ENCODE results near the gene MTREX.

The MTREX gene

DNA sequence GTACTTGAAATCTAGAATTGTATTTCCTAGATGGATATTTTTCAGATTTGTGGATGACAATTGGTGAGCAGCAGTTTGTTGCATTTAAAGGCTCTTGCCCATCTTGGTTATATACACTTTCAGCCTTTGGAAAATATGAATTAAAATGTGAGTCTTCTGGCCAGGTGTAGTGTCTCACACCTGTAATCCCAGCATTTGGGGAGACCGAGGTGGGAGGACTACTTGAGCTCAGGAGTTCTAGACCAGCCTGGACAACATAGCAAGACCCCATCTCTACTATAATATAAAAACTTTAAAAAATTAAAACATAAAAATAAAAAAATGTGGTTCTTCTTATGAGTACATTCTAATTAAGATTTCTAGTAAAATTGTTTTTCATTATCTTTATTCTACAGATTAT is 102.0 kb downstream of the MTREX start:
- no peak for DNase-seq (ENCODE audit: low spot score)
- in situ Hi-C loops (cut with MboI; ENCODE audit: low pct_unique_long_range_greater_than_20kb, low sequenced_read_pairs, unreplicated experiment): loop anchor here (25.0 kb wide), 1 partner anchor 278 kb away; no protein-coding TSS in a partner anchor
- TF ChIP-seq, protein P1, sequence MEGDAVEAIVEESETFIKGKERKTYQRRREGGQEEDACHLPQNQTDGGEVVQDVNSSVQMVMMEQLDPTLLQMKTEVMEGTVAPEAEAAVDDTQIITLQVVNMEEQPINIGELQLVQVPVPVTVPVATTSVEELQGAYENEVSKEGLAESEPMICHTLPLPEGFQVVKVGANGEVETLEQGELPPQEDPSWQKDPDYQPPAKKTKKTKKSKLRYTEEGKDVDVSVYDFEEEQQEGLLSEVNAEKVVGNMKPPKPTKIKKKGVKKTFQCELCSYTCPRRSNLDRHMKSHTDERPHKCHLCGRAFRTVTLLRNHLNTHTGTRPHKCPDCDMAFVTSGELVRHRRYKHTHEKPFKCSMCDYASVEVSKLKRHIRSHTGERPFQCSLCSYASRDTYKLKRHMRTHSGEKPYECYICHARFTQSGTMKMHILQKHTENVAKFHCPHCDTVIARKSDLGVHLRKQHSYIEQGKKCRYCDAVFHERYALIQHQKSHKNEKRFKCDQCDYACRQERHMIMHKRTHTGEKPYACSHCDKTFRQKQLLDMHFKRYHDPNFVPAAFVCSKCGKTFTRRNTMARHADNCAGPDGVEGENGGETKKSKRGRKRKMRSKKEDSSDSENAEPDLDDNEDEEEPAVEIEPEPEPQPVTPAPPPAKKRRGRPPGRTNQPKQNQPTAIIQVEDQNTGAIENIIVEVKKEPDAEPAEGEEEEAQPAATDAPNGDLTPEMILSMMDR (IDR thresholded peaks at IDR 0.05; ENCODE audit: extremely low read depth, insufficient read depth, missing control alignments): no peak

DNA sequence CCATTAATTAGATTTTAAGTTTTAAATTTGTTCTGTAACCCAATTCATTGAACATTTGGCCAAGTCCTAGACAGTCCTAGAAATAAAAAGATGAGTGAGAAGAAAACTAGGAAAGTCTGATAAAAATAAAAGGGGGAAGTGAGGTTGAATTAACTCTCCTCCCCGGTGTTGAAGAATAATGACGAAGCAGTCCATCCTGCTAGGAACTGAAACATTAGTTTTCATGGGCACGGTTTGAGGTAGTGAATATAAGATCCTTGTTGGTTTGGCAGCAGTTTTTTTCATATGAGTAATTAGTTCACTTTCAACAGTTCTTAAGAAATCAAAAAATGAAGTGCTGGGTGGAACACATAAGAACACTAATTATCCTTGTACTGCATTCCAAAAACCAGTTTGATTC is 103.1 kb downstream of the MTREX start:
- TF ChIP-seq, protein P1 (IDR thresholded peaks at IDR 0.05; ENCODE audit: extremely low read depth, insufficient read depth, missing control alignments): no peak
- DNase-seq (ENCODE audit: low spot score): no peak
- in situ Hi-C loops (cut with MboI; ENCODE audit: low pct_unique_long_range_greater_than_20kb, low sequenced_read_pairs, unreplicated experiment): loop anchor here (25.0 kb wide), 1 partner anchor 276 kb away; no protein-coding TSS in a partner anchor

- in situ Hi-C loops (cut with MboI; ENCODE audit: low pct_unique_long_range_greater_than_20kb, low sequenced_read_pairs, unreplicated experiment): loop anchor here (25.0 kb wide), 1 partner anchor 275 kb away; no protein-coding TSS in a partner anchor
- no peak for DNase-seq (ENCODE audit: low spot score)
- TF ChIP-seq, protein P1 (IDR thresholded peaks at IDR 0.05; ENCODE audit: extremely low read depth, insufficient read depth, missing control alignments): no peak
Observed at GRCh38 chr5:55411876-55412275, 104.1 kb downstream of the MTREX start.

DNA sequence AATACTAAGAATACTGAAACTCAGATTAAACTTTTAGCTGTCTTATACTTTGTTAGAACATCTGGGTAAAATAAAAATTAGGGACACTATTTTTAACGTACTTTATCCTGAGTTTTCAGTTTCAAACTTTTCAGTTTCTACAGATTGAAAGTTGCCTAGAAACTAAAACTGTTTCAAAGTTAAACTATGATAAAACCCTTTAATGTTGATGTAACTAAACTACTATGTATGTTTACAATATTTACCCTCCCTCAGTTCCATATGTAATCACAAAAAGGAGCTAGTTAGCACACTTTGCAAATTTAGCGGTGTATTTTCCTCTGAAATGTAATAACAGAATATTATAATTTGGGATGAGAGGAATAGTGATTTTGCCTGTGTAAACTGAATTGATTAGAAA is 105.9 kb downstream of the MTREX start:
- TF ChIP-seq, protein P1 (IDR thresholded peaks at IDR 0.05; ENCODE audit: extremely low read depth, insufficient read depth, missing control alignments): no peak
- DNase-seq (ENCODE audit: low spot score): no peak
- in situ Hi-C loops (cut with MboI; ENCODE audit: low pct_unique_long_range_greater_than_20kb, low sequenced_read_pairs, unreplicated experiment): loop anchor here (25.0 kb wide), 1 partner anchor 274 kb away; no protein-coding TSS in a partner anchor

DNA sequence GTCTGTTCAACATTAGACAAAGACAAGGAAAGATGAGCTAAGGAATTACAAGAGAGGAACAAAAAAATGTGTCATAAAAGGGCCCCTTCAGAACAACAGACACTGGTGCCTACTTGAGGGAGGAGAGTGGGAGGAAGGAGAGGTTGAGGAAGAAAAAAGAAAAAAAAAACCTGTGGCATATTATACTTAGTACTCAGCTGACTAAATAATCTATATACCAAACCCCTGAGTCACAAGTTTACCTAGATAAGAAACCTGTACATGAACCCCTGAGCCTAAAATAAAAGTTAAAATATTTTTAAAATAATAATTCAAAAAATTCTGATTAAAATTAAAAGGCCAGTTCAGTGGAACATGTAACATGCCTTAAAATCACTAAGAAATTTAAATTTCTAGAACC is 107.3 kb downstream of the MTREX start:
- DNase-seq (ENCODE audit: low spot score): no peak
- TF ChIP-seq, protein P1 (IDR thresholded peaks at IDR 0.05; ENCODE audit: extremely low read depth, insufficient read depth, missing control alignments): no peak
- in situ Hi-C loops (cut with MboI; ENCODE audit: low pct_unique_long_range_greater_than_20kb, low sequenced_read_pairs, unreplicated experiment): loop anchor here (25.0 kb wide), 1 partner anchor 272 kb away; no protein-coding TSS in a partner anchor

DNA sequence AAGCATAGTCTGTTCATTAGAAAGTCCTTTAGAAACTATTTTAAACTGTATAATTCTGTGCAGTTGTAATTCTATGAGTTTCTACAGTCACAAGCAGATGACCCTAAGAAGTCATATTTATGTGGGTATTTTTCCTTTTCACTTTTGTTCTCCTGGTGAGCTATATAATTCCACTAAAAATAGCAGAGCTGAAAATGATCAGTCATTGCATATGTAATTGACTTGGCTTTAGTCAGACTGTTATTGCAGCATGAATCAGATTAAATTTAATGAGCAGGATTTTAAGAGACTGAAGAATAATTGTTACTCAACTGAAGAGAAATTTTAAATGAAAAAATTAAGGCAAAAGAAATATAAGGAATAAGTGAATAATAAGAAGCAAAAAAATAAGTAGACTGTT is 108.5 kb downstream of the MTREX start:
- TF ChIP-seq, protein P1 (IDR thresholded peaks at IDR 0.05; ENCODE audit: extremely low read depth, insufficient read depth, missing control alignments): no peak
- no peak for DNase-seq (ENCODE audit: low spot score)
- in situ Hi-C loops (cut with MboI; ENCODE audit: low pct_unique_long_range_greater_than_20kb, low sequenced_read_pairs, unreplicated experiment): loop anchor here (25.0 kb wide), 1 partner anchor 271 kb away; no protein-coding TSS in a partner anchor

Measured in GM13977 (cell line).